ENCODE results near the gene AIFM2.
"Not testable (repeated sequence)": the region's sequence is repeated elsewhere in the genome, so short reads cannot be mapped to it uniquely, and the experiment has no call there.

AIFM2 gene

DNA sequence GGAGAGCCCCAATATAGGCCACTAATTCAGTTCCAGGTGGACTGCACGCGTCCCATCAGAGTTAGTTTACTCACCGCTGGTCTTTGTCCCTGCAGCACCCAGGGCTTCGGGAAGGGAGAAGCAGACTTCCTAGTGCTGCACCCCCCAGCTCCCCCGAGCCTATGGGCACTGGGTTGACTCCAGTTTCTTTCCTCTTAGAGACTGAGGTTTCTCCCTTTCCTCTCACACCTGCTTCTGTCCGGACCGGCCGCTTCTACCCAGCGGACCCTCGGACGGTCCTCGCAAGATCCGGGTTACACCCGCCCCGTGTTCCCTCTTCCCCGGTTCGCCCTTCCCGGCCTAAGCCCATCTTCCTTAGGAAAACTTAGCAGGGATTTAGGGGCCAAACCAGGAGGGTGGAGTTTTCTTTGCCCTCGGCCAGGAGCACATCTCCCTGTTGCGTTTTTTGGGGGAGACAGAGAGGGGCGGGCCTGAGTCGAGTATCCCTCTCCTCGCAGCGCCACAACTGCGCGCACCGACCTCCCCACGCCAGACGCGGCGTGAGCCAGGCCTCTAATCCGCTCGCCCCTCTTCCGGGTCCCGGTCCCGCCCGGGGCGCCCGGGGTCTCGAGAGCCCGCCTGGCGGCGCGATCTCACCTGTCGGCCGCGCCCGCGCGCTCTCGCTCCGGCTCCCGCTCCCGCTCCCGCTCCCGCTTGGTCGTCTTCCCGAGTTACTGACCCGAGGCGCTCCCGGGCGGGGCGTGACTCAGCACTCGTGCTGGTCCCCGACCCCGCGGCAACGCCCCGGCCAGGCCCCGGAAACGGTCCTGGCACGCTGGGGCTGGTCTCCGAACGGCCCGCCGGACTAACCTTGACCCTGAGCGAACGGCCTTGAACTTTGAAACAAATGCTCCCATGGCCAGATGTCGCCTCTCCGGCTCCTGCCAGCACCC is at the start of gene AIFM2:
TSS of gene AIFM2 (minus strand) at position 728 of the 932 bp plus-strand sequence. CDS start 8,741 bp downstream, outside the sequence.
- TF ChIP-seq, protein P1, sequence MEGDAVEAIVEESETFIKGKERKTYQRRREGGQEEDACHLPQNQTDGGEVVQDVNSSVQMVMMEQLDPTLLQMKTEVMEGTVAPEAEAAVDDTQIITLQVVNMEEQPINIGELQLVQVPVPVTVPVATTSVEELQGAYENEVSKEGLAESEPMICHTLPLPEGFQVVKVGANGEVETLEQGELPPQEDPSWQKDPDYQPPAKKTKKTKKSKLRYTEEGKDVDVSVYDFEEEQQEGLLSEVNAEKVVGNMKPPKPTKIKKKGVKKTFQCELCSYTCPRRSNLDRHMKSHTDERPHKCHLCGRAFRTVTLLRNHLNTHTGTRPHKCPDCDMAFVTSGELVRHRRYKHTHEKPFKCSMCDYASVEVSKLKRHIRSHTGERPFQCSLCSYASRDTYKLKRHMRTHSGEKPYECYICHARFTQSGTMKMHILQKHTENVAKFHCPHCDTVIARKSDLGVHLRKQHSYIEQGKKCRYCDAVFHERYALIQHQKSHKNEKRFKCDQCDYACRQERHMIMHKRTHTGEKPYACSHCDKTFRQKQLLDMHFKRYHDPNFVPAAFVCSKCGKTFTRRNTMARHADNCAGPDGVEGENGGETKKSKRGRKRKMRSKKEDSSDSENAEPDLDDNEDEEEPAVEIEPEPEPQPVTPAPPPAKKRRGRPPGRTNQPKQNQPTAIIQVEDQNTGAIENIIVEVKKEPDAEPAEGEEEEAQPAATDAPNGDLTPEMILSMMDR (conservative IDR thresholded peaks at IDR 0.05; ENCODE audit: low read depth), result no peak
- POLR2A ChIA-PET (ENCODE audit: low non-redundant PET), result no interaction called here
- peak; percentile 92 for DNase-seq (ENCODE audit: low spot score)
- peak within 1 kb of the TSS; percentile 80 for H3K27ac ChIP-seq
- CTCF ChIA-PET, result interaction anchor here (1.0 kb wide), 1 partner anchor 17 kb away, joined by 3 read pairs; no protein-coding TSS in a partner anchor

DNA sequence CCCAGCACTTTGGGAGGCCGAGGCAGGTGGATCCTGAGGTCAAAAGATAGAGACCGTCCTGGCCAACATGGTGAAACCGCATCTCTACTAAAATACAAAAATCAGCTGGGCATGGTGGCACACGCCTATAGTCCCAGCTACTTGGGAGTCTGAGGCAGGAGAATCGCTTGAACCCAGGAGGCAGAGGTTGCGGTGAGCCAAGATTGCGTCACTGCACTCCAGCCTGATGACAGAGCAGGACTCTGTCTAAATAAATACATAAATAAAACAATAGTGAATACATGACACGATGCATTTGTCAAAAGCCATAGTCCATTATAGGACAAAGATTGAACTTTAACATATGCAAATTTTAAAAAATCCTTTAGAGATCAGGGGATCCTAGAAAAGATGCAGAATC is 46.6 kb upstream of the AIFM2 start:
- CTCF ChIA-PET; POLR2A ChIA-PET (ENCODE audit: low non-redundant PET); DNase-seq (ENCODE audit: low spot score): not testable (repeated sequence)

DNA sequence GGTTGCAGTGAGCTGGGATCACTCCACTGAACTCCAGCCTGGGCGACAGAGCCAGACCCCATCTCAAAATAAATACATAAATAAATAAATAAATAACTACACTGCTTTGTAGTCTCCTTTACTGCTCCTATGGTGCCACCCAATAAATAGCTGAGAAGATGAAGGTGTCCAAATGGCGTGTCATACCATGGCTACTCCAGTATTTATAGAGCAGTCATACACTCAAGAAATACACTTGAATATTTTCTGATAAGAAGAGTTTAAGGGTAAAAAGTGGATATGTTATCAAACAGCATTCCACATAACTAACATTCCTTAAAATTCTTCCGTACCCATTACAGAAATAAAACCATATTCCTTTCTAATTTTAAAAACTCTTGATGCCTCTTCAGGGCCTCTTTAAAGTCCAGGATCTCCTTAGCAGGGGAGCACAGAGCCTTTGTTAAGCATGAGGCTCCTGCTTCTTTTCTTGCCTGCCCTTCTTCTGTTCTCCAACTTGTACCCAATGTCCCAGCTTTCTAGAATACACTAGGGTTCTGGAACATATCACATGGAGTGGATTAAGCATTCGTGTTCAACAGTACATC is 45.6 kb upstream of the AIFM2 start:
- POLR2A ChIA-PET (ENCODE audit: low non-redundant PET), result no interaction called here
- TF ChIP-seq, protein P1 (conservative IDR thresholded peaks at IDR 0.05; ENCODE audit: low read depth), result no peak
- DNase-seq (ENCODE audit: low spot score), result no peak
- no peak overlapping the region for H3K27ac ChIP-seq
- CTCF ChIA-PET, result no interaction called here

More for the DNA sequence above, 46.6 kb upstream of the AIFM2 start:
- not testable (repeated sequence) for H3K27ac ChIP-seq

DNA sequence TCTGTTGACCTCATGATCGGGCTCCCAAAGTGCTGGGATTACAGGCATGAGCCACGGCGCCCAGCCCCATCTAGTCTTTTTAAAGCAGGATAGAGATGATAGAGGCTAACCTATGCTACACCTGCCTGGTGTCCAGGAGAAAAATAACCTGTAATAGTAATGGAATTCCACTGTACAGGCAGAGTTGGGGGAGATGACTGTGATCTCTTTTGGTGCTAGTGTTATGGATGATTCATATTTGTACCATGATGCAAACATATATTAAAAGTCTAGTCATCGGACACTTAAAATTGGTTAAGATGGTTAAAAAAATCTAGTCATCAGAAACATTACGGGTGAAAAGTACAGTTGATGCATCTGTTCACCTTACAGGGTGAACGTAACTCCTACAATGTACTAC is 43.8 kb upstream of the AIFM2 start:
- TF ChIP-seq, protein P1 (conservative IDR thresholded peaks at IDR 0.05; ENCODE audit: low read depth), result no peak
- DNase-seq (ENCODE audit: low spot score), result peak; percentile 53
- ChIA-PET POLR2A (ENCODE audit: low non-redundant PET) (no interaction called here), CTCF (no interaction called here)
- H3K27ac ChIP-seq, result no peak overlapping the region

DNA sequence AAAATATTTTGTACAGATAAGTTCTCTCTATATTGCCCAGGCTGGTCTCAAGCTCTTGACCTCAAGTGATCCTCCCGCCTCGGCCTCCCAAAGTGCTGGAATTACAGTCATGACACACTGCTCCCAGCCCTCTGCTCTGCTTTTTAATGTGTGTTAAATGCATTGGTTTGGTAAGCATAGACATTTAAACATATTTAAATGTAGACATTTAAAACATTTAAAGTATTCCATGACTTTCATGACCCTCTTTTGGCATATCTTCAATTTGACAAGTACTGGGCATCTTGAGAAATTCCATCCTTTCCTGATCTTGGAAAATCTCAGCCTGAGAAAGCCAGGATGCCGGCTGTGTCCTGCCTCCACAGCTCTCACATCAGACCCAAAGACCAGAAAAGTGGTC is 42.9 kb upstream of the AIFM2 start:
- no peak for DNase-seq (ENCODE audit: low spot score)
- ChIA-PET CTCF (interaction anchor here (1.0 kb wide), 1 partner anchor 28 kb away, joined by 3 read pairs; no protein-coding TSS in a partner anchor), POLR2A (ENCODE audit: low non-redundant PET) (interaction anchor here (0.6 kb wide), 1 partner anchor 22 kb away, joined by 6 read pairs; no protein-coding TSS in a partner anchor)

DNA sequence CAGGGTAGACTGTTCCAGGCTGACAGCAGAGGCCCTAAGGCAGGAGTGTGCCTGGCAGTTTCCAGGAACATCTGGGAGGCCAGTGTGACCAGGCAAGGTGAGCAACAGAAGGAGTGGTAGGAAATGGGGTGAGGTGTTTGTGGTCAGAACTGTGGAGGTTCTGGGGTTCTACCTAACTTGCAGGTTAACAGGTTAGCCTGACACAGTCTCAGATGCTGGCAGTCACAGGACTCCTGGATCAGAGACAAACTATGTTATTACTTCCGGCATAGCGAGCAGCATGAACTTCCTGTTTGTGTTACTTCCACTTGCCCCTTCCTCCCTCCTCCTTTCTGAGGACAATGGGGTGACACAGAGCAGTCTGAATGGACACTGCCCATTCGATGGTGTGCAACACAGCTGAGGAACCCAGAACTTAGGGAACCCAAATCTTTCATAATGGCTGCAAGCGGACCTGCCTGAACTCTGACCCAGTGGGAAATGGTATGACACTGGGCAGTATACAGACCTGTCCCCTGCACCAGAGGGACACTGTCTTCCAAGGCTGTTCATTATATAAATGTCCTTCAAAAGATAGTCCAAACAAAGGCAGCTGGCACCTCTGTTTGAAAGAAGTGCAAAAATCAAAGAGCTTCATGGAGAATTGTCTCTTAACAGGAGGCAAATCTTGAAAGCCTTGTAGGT is 41.6 kb upstream of the AIFM2 start:
- TF ChIP-seq, protein P1 (conservative IDR thresholded peaks at IDR 0.05; ENCODE audit: low read depth), result no peak
- POLR2A ChIA-PET (ENCODE audit: low non-redundant PET), result no interaction called here
- DNase-seq (ENCODE audit: low spot score), result no peak
- CTCF ChIA-PET, result no interaction called here
- no peak overlapping the region for H3K27ac ChIP-seq

More for the DNA sequence above, 42.9 kb upstream of the AIFM2 start:
- H3K27ac ChIP-seq, result no peak overlapping the region
- TF ChIP-seq, protein P1 (conservative IDR thresholded peaks at IDR 0.05; ENCODE audit: low read depth), result no peak
